ENCODE data around the gene ANGPTL2.
"Not testable (repeated sequence)": the region's sequence is repeated elsewhere in the genome, so short reads cannot be mapped to it uniquely, and the experiment has no call there.

The ANGPTL2 gene

GRCh38 chr9:127154003-127154389 is 31.6 kb upstream of the ANGPTL2 start:
- 91% methylated on average over 5 of the region's 5 CpGs for WGBS
- H3K36me3 ChIP-seq (ENCODE audit: insufficient read depth, low read length), result no peaks in the 10 kb centered on the region
- H3K4me1 ChIP-seq (ENCODE audit: insufficient read depth, low read length), result peaks cover 4% of the 10 kb centered on the region
- no peak overlapping the region for H3K4me3 ChIP-seq (ENCODE audit: low read length)
- no peaks in the 10 kb centered on the region for H3K27me3 ChIP-seq (ENCODE audit: insufficient read depth, low read length)
- no peak overlapping the region for H3K27ac ChIP-seq (ENCODE audit: low read depth, low read length)
- H3K9ac ChIP-seq (ENCODE audit: low read depth, low read length), result no peak overlapping the region
- H3K9me3 ChIP-seq (ENCODE audit: insufficient read depth, low read depth, low read length), result no peaks in the 10 kb centered on the region

- no peaks in the 10 kb centered on the region for H3K27me3 ChIP-seq (ENCODE audit: insufficient read depth, low read length)
- H3K4me1 ChIP-seq (ENCODE audit: insufficient read depth, low read length), result no peaks in the 10 kb centered on the region; the same call in 1 of the 2 replicates
- H3K27ac ChIP-seq (ENCODE audit: low read depth, low read length), result no peak overlapping the region
- H3K36me3 ChIP-seq (ENCODE audit: insufficient read depth, low read length), result no peaks in the 10 kb centered on the region
- H3K9ac ChIP-seq (ENCODE audit: low read depth, low read length), result no peak overlapping the region
- WGBS, result 96% methylated on average over 4 of the region's 4 CpGs
- no peaks in the 10 kb centered on the region for H3K9me3 ChIP-seq (ENCODE audit: insufficient read depth, low read depth, low read length)
- no peak overlapping the region for H3K4me3 ChIP-seq (ENCODE audit: low read length)
Measured at GRCh38 chr9:127153501-127153900, 31.1 kb upstream of the ANGPTL2 start.

GRCh38 chr9:127149463-127150390 is 27.3 kb upstream of the ANGPTL2 start:
- no peaks in the 10 kb centered on the region; the same call in 1 of the 2 replicates for H3K4me1 ChIP-seq (ENCODE audit: insufficient read depth, low read length)
- no peak overlapping the region for H3K9ac ChIP-seq (ENCODE audit: low read depth, low read length)
- H3K36me3 ChIP-seq (ENCODE audit: insufficient read depth, low read length), result no peaks in the 10 kb centered on the region
- H3K27ac ChIP-seq (ENCODE audit: low read depth, low read length), result no peak overlapping the region
- no peaks in the 10 kb centered on the region for H3K9me3 ChIP-seq (ENCODE audit: insufficient read depth, low read depth, low read length)
- no peak overlapping the region for H3K4me3 ChIP-seq (ENCODE audit: low read length)
- H3K27me3 ChIP-seq (ENCODE audit: insufficient read depth, low read length), result no peaks in the 10 kb centered on the region
- whole genome bisulfite sequencing, result 92% methylated on average over 6 of the region's 6 CpGs

GRCh38 chr9:127149010-127149409 is 26.6 kb upstream of the ANGPTL2 start:
- Histone ChIP-seq H3K27ac (ENCODE audit: low read depth, low read length) (no peak overlapping the region), H3K4me3 (ENCODE audit: low read length) (no peak overlapping the region), H3K9me3 (ENCODE audit: insufficient read depth, low read depth, low read length) (no peaks in the 10 kb centered on the region), H3K4me1 (ENCODE audit: insufficient read depth, low read length) (no peaks in the 10 kb centered on the region; the same call in 1 of the 2 replicates), H3K9ac (ENCODE audit: low read depth, low read length) (no peak overlapping the region), H3K36me3 (ENCODE audit: insufficient read depth, low read length) (no peaks in the 10 kb centered on the region), H3K27me3 (ENCODE audit: insufficient read depth, low read length) (no peaks in the 10 kb centered on the region)
- 96% methylated on average over 7 of the region's 7 CpGs for WGBS

GRCh38 chr9:127148014-127148413 is 25.6 kb upstream of the ANGPTL2 start:
- H3K4me3 ChIP-seq (ENCODE audit: low read length), result no peak overlapping the region
- WGBS, result 87% methylated on average over 5 of the region's 5 CpGs
- no peak overlapping the region for H3K9ac ChIP-seq (ENCODE audit: low read depth, low read length)
- no peaks in the 10 kb centered on the region for H3K9me3 ChIP-seq (ENCODE audit: insufficient read depth, low read depth, low read length)
- no peak overlapping the region for H3K27ac ChIP-seq (ENCODE audit: low read depth, low read length)
- H3K36me3 ChIP-seq (ENCODE audit: insufficient read depth, low read length), result no peaks in the 10 kb centered on the region
- no peaks in the 10 kb centered on the region for H3K27me3 ChIP-seq (ENCODE audit: insufficient read depth, low read length)
- H3K4me1 ChIP-seq (ENCODE audit: insufficient read depth, low read length), result peaks cover 5% of the 10 kb centered on the region

- H3K27me3 ChIP-seq (ENCODE audit: insufficient read depth, low read length), result no peaks in the 10 kb centered on the region
- H3K27ac ChIP-seq (ENCODE audit: low read depth, low read length), result no peak overlapping the region
- no peaks in the 10 kb centered on the region for H3K36me3 ChIP-seq (ENCODE audit: insufficient read depth, low read length)
- peaks cover 13% of the 10 kb centered on the region for H3K4me1 ChIP-seq (ENCODE audit: insufficient read depth, low read length)
- WGBS, result 98% methylated on average over 2 of the region's 2 CpGs
- H3K4me3 ChIP-seq (ENCODE audit: low read length), result no peak overlapping the region
- H3K9me3 ChIP-seq (ENCODE audit: insufficient read depth, low read depth, low read length), result no peaks in the 10 kb centered on the region
- H3K9ac ChIP-seq (ENCODE audit: low read depth, low read length), result no peak overlapping the region
Measured at GRCh38 chr9:127147251-127147650, 24.8 kb upstream of the ANGPTL2 start.

GRCh38 chr9:127146841-127147240 is 24.4 kb upstream of the ANGPTL2 start:
- H3K9me3 ChIP-seq (ENCODE audit: insufficient read depth, low read depth, low read length); H3K9ac ChIP-seq (ENCODE audit: low read depth, low read length); H3K36me3 ChIP-seq (ENCODE audit: insufficient read depth, low read length); H3K27ac ChIP-seq (ENCODE audit: low read depth, low read length); H3K4me3 ChIP-seq (ENCODE audit: low read length); H3K27me3 ChIP-seq (ENCODE audit: insufficient read depth, low read length): not testable (repeated sequence)
- H3K4me1 ChIP-seq (ENCODE audit: insufficient read depth, low read length), result peaks cover 17% of the 10 kb centered on the region

GRCh38 chr9:127144670-127145445 is 22.4 kb upstream of the ANGPTL2 start:
- Histone ChIP-seq H3K9me3 (ENCODE audit: insufficient read depth, low read depth, low read length) (no peaks in the 10 kb centered on the region), H3K4me1 (ENCODE audit: insufficient read depth, low read length) (peaks cover 19% of the 10 kb centered on the region), H3K9ac (ENCODE audit: low read depth, low read length) (no peak overlapping the region), H3K4me3 (ENCODE audit: low read length) (no peak overlapping the region), H3K27ac (ENCODE audit: low read depth, low read length) (no peak overlapping the region), H3K36me3 (ENCODE audit: insufficient read depth, low read length) (no peaks in the 10 kb centered on the region), H3K27me3 (ENCODE audit: insufficient read depth, low read length) (no peaks in the 10 kb centered on the region)
- WGBS, result 88% methylated on average over 8 of the region's 8 CpGs

GRCh38 chr9:127143920-127144465 is 21.6 kb upstream of the ANGPTL2 start:
- no peak overlapping the region for H3K9ac ChIP-seq (ENCODE audit: low read depth, low read length)
- no peaks in the 10 kb centered on the region for H3K27me3 ChIP-seq (ENCODE audit: insufficient read depth, low read length)
- no peaks in the 10 kb centered on the region for H3K9me3 ChIP-seq (ENCODE audit: insufficient read depth, low read depth, low read length)
- peaks cover 19% of the 10 kb centered on the region for H3K4me1 ChIP-seq (ENCODE audit: insufficient read depth, low read length)
- H3K4me3 ChIP-seq (ENCODE audit: low read length), result no peak overlapping the region
- 94% methylated on average over 8 of the region's 8 CpGs for WGBS
- no peaks in the 10 kb centered on the region for H3K36me3 ChIP-seq (ENCODE audit: insufficient read depth, low read length)
- no peak overlapping the region for H3K27ac ChIP-seq (ENCODE audit: low read depth, low read length)

- WGBS, result 86% methylated on average over 1 of the region's 2 CpGs
Measured at GRCh38 chr9:127142931-127143464, 20.6 kb upstream of the ANGPTL2 start.

GRCh38 chr9:127142291-127142690 is 19.9 kb upstream of the ANGPTL2 start:
- Histone ChIP-seq H3K4me1 (ENCODE audit: insufficient read depth, low read length) (peaks cover 19% of the 10 kb centered on the region), H3K4me3 (ENCODE audit: low read length) (no peak overlapping the region), H3K9ac (ENCODE audit: low read depth, low read length) (no peak overlapping the region), H3K27me3 (ENCODE audit: insufficient read depth, low read length) (no peaks in the 10 kb centered on the region), H3K36me3 (ENCODE audit: insufficient read depth, low read length) (no peaks in the 10 kb centered on the region), H3K27ac (ENCODE audit: low read depth, low read length) (no peak overlapping the region), H3K9me3 (ENCODE audit: insufficient read depth, low read depth, low read length) (no peaks in the 10 kb centered on the region)
- 75% methylated on average over 3 of the region's 3 CpGs for whole genome bisulfite sequencing

More at GRCh38 chr9:127142931-127143464, 20.6 kb upstream of the ANGPTL2 start:
- Histone ChIP-seq H3K9me3 (ENCODE audit: insufficient read depth, low read depth, low read length) (no peaks in the 10 kb centered on the region), H3K4me3 (ENCODE audit: low read length) (no peak overlapping the region), H3K4me1 (ENCODE audit: insufficient read depth, low read length) (peaks cover 19% of the 10 kb centered on the region), H3K27me3 (ENCODE audit: insufficient read depth, low read length) (no peaks in the 10 kb centered on the region), H3K27ac (ENCODE audit: low read depth, low read length) (no peak overlapping the region), H3K9ac (ENCODE audit: low read depth, low read length) (no peak overlapping the region), H3K36me3 (ENCODE audit: insufficient read depth, low read length) (no peaks in the 10 kb centered on the region)
